GM20431 (cell line): ENCODE measurements around the gene INCA1.

ENCODE experiments used
- in situ Hi-C: fragments of 300-500 bp; cut with MseI, MboI; formaldehyde crosslinking; loops from one replicate; pipeline ENCODE4 v1.15.0; 2020; ENCODE audit warnings: low sequenced_read_pairs; ENCODE audit not compliant: unreplicated experiment

The INCA1 gene

GRCh38 chr17:4938688-4939545 is 58.4 kb downstream of the INCA1 start:
- in situ Hi-C loops = no loop called here
